HUDEP-2 (cell line): ENCODE results near the gene GCNA.
A peak's percentile ranks its signal among the peaks of the same experiment; 100 is the strongest.
"Not testable (repeated sequence)": the region's sequence is repeated elsewhere in the genome, so short reads cannot be mapped to it uniquely, and the experiment has no call there.

ENCODE experiments used
- DNase-seq, 76 experiments: peaks; one replicate each; lab custom pipeline; 2025; ENCODE audit not compliant: unreplicated experiment in 76 of 76; lab: John Stamatoyannopoulos, UW

Gene GCNA

DNA sequence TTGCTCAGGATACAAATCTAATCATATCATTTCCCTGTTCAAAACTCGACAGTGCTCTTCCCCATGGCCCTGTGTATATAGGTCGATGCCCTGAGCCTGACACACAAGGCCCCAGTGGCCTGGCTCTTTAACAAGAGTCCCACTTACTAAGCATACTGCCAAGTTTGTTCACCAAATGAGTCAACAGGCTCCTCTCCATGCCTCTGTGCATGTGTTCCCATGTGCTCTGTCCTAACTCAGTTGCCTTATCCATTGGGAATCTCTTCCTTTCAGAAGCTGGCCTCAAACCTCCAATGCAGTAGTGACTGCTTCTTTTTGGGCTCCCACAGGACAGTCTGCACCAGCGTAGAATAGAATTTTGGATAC, 59.0 kb downstream of the GCNA start:
- DNase-seq = no peak

DNA sequence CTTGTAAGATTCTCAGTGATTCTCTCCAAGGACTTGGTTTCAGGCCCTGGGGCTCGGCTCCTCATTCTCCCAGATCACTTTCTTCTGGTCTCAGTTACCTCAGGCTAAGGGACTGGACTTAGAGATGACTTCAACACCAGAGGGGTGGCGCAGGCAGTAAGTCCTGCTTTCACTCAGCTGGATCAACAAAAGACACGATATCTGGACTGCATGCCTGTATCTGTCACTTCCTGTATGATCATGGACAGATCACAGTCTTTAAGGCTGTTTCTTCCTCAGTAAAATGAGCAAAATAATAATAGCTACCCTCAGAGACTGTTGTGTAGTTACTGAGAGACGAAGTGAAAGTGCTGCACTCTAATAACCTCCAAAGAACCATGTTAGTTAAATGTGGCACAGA, 59.6 kb downstream of the GCNA start:
- DNase-seq = no peak

DNA sequence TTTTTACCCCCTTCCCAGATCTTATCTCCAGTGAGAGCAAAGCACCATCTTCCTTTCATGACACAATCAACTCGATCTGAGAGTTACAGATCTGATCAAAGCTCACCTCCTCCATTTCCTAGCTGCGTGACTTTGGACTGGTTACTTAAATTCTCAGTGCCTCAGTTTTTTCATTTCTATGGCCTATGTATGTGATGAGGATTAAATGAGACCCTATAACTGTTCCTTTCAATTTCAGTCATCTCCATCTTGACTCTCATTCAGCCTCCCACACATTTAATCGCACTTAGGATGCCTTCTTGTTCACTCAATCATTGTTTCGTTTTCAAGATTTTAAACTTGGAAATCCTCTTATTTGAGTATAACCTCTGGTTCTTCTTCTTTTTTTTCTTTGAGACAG, 60.2 kb downstream of the GCNA start:
- no peak for DNase-seq

DNA sequence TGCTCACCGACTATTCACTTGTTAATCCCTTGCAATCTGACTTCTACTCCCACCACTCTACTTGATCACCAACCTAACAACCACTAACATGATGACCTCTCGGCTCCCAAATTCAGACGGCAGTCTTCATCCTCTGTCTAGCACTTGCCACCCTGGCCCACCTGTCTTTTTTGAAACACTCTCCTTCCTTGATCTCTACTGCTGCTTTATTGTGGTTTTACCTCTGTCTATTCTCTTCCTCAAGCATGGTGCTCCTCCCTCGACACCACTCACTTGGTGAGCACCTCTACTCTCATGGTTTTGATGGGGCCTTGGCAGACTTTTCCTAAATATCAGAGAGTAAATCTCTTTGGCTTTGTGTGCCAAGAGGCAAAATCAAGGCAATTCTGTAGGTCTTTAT, 61.8 kb downstream of the GCNA start:
- DNase-seq = no peak

DNA sequence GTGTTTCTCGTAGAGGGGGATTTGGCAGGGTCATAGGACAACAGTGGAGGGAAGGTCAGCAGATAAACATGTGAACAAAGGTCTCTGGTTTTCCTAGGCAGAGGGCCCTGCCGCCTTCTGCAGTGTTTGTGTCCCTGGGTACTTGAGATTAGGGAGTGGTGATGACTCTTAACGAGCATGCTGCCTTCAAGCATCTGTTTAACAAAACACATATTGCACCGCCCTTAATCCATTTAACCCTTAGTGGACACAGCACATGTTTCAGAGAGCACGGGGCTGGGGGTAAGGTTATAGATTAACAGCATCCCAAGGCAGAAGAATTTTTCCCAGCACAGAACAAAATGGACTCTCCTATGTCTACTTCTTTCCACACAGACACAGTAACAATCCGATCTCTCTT, 66.2 kb downstream of the GCNA start:
- not testable (repeated sequence) for DNase-seq

DNA sequence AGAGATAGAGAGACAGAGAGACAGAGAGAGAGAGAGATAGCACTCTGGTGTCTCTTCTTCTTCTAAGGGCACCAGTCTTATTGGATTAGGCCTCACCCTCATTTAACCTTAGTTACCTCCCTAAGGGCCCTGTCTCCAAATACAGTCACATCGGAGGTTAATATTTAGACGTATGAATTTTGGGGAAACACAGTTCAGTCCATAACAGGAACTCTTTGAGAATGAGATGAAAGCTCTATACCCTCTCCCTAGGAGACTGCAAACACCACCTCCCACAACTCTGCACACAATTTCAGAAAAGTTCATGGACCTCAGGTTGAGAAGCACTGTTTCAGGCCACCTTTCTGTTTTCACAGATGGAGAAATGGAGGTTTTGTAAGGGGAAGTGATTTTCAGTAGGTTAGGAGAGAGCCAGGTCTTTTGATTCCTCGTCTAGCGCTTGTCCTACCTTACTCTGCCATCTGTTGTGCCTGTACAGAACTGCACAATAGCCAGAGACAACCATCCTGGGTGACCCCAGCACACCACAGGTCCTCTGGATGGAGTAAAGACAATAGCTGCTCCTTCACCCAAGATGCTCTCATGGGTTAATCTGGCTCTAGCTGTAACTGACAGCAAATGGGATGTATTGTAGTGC, 72.2 kb downstream of the GCNA start:
- DNase-seq = peak in 20 of 76 experiments; percentile 0 to 27 (median 2)

DNA sequence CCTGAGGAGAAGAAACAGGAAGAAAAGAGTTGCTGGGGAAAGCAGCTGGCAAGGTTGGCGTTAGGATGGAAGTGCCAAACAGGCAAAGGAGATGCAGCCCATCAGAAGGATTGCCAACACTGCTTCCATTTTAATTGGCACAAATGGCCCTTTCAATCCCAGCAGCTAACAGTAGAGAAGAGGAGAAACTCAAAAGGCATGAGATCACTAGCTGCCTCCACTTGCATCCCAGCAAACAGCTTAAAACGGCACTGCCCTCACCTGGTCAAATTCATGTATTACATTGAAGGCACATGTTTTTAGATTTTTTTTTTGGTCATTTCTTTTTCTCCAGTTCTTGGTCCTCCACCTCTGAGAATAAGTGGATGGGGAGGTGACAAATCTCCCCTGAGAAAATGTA, 74.2 kb downstream of the GCNA start:
- DNase-seq = peak in 50 of 76 experiments; percentile 0 to 64 (median 18)

DNA sequence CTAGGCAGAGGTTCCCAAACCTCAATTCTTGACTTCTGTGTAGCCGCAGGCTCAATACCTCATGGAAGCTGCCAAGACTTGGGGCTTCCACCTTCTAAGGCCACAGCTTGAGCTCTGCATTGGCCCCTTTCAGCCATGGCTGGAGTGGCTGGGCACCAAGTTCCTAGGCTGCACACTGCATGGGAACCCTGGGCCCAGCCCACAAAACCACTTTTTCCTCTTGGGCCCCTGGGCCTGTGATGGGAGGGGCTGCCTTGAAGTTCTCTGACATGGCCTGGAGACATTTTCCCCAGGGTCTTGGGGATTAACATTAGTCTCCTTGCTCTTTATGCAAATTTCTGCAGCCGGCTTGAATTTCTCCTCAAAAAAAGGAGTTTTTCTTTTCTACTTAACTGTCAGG, 75.1 kb downstream of the GCNA start:
- DNase-seq = no peak

DNA sequence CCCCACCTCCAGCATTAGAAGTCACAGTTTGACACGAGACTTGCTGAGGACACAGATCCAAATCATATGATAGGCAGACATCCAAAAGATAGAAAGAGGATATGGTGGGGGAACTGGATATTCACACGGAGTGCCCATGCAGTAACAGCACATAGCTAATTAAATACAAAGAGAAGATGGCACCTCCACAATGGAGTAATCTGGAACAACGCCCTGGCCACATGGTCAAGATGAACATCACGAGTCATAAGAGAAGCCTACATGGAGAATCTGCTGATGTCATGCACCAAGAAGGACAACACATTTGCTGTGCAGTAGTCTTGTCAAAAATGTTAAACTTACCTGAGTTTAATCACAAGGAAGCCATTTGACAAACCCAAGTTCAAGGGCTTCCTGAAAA, 79.0 kb downstream of the GCNA start:
- peak in 1 of 76 experiments; percentile 0 for DNase-seq

DNA sequence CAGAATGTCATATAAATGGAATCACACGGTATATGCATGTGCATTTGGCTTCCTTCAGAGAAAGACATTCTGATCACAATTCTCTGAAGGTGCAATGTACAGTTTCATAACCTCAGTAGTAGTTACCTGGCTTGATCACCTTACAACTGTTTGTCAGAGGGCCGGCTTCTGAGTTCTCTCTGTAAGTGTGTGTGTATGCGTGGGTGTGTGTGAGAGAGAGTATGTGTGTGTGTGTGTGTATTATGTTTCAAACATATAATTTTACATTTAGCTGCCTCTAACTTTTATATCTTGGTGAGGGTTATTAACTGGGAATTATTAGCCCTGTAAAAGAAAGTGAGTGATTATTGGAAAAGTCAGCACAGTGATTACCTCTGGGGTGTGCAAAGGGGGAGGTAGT, 81.1 kb downstream of the GCNA start:
- DNase-seq = no peak

DNA sequence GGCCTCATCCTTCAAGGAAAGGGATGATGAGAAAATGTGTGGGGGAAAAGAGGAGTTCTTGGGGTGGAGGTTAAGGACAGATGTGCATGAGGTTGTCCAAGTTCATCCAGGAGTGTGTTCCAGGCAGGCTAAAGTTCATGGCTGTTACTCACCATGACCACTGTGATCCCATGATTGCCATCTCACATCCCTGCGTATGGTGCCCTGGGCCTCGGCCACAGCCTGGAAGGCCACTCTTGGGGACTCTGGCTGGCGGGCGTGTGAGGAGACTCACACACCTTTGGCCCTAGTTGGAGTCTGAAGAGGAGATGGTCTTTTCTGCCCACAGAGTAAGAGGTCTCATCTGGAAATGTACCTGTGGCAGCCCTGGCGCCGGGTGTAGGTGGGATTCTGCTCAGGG, 81.7 kb downstream of the GCNA start:
- DNase-seq = no peak

DNA sequence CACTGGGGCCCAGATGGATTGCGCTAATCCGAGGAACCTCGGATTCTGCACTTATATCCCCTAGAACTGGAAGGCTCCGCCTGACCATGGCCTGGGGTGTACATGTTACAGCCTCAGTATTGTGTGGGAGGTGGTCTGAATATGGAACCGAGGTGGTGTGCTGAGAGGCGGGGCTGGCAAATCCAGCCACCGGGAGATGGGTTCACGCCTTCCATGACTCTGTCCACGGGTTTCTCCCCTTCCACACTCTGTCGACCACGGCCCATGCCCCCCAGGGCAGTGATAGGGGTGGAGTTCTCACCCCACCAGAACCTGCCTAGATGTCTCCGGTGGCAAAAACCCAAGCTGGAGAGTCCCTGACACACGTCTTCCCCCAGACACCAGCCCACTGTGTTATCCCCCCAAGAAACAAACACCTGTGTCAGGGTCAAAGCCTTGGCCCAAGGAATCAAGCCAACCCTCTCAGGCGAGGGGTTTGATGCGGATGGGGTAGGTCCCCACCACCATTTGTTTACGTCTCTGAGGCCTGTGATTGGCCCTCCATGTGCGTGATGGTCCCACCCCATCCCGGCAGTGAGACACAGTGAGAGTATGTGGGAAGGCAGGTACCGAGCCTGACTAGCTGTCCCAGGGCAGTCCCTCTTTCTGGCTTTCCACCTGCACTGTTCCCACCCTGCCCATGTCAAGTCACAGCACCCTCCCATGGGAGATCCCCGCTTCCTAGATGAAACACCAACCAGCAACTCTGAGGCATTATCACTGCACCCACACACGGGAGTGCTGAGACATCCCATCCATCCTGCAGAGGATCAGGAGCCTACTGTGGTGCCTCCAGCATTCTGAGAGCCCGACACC, 82.6 kb downstream of the GCNA start:
- no peak for DNase-seq

DNA sequence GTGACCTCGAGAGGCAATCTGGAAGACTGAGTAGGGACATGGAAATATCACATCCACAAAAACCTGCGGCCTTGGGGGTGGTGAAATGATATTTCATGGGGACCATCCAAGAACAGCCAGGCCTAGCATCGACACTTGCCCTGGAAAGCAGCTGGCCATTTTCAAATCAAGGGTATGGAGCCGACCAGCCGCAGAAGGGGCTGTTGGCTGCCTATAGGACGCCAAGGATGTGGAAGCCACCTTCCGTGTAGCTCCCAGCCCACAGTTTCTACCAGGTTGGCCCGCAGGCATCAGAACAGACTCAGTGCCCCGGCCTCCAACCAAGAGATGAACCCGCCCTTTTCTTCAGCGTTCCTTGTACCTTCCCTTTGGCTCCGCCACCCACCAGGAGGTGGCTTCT, 83.7 kb downstream of the GCNA start:
- DNase-seq = no peak

DNA sequence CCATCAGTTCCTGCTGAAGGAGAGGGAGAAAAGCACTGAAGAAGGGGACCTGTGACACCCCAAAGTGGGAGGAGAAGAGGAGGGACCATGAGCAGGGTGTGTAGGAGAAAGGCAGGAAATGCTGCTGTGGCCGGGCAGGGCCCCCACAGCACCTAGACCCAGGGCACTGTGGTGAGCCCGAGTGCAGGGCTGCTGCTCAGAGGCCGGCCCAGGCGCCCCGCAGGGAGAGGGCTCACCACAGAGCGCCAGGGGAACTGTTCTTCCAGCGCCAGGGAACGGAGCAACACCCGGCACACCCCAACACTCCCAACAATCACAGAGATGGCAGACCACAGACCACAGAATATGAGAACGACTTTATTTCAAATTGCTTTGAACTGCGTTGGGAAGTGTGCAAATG, 84.4 kb downstream of the GCNA start:
- DNase-seq = not testable (repeated sequence)
